Uterus (tissue), 2 donors: ENCODE results near the gene GJD2.

ENCODE experiments used
- CTCF ChIP-seq, 4 experiments: fragments of 200-600 bp in 2 of 4; fragments of 450-650 bp in 2 of 4; sonication (generic) in 2 of 4; IDR thresholded peaks; one replicate each; pipeline ENCODE4 v1.5.1; 2016 to 2019; ENCODE audit warnings: antibody characterized with exemption in 4 of 4, mild to moderate bottlenecking in 2 of 4, moderate library complexity in 1 of 4
- POLR2A ChIP-seq, 2 donors: fragments of 450-650 bp; IDR thresholded peaks; one replicate each; pipeline ENCODE4 v1.6.1; 2016; ENCODE audit warnings: antibody characterized with exemption in 2 of 2, mild to moderate bottlenecking in 1 of 2, moderate library complexity in 1 of 2

- TF ChIP-seq CTCF (IDR thresholded peaks at IDR 0.05) (no peak), POLR2A (IDR thresholded peaks at IDR 0.05) (no peak)
These were observed 17.5 kb upstream of the GJD2 start for GRCh38 chr15:34772312-34772711.
